Astrocyte (in vitro differentiated cells and primary cell): ENCODE measurements around the gene KCNQ5. TPM values are rescaled to one million over a fixed set of nuclear protein-coding genes. Genes with fewer than 3 reads are reported as not detected.

Source experiments
- DNase-seq: peaks from one replicate; pipeline ENCODE4 v3.0.0-alpha.2; 2010; ENCODE audit warnings: low read depth
- FAIRE-seq: peaks from 2 replicates; lab custom pipeline; 2011; peaks lifted over from hg19 to GRCh38; lab: Jason Lieb, UNC
- H2AFZ ChIP-seq: 2 replicates; pipeline ENCODE4 v1.6.0; 2012; ENCODE audit warnings: low read depth, low read length, inconsistent platforms
- H3K27ac ChIP-seq: 2 replicates; pipeline ENCODE4 v1.5.1; 2011; ENCODE audit warnings: low read depth, low read length, inconsistent platforms
- H3K27me3 ChIP-seq: 2 replicates; pipeline ENCODE4 v1.6.0; 2011; ENCODE audit warnings: low read length, inconsistent platforms; ENCODE audit not compliant: insufficient read depth
- H3K36me3 ChIP-seq: 2 replicates; pipeline ENCODE4 v1.5.1; 2011; ENCODE audit warnings: low read length, inconsistent platforms; ENCODE audit not compliant: insufficient read depth
- H3K4me1 ChIP-seq: 2 replicates; pipeline ENCODE4 v1.5.1; 2011; ENCODE audit warnings: low read length, inconsistent platforms; ENCODE audit not compliant: insufficient read depth
- H3K4me2 ChIP-seq: 2 replicates; pipeline ENCODE4 v1.6.0; 2012; ENCODE audit warnings: low read length, inconsistent platforms
- H3K4me3 ChIP-seq: 2 replicates; pipeline ENCODE4 v1.5.1; 2011; ENCODE audit warnings: low read depth, mild to moderate bottlenecking, low read length, inconsistent platforms; ENCODE audit not compliant: insufficient read depth
- H3K79me2 ChIP-seq: 2 replicates; pipeline ENCODE4 v1.6.0; 2012; ENCODE audit warnings: mild to moderate bottlenecking, low read length, inconsistent platforms; ENCODE audit not compliant: insufficient read depth
- H3K9ac ChIP-seq: 2 replicates; pipeline ENCODE4 v1.6.0; 2012; ENCODE audit warnings: mild to moderate bottlenecking, low read length, inconsistent platforms
- H3K9me3 ChIP-seq: 2 replicates; pipeline ENCODE4 v1.5.1; 2012; ENCODE audit warnings: low read depth, mild to moderate bottlenecking, low read length, inconsistent platforms; ENCODE audit not compliant: insufficient read depth
- H4K20me1 ChIP-seq: 2 replicates; pipeline ENCODE4 v1.6.0; 2012; ENCODE audit warnings: low read length, inconsistent platforms; ENCODE audit not compliant: insufficient read depth
- H3K27ac Mint-ChIP-seq: one replicate; pipeline ENCODE4 v1.8.0; 2021; ENCODE audit warnings: mild to moderate bottlenecking, mixed read lengths; ENCODE audit not compliant: unreplicated experiment
- H3K27me3 Mint-ChIP-seq: one replicate; pipeline ENCODE4 v1.8.0; 2021; ENCODE audit warnings: low read depth, mixed read lengths; ENCODE audit not compliant: unreplicated experiment
- H3K36me3 Mint-ChIP-seq: one replicate; pipeline ENCODE4 v1.8.0; 2021; ENCODE audit warnings: low read depth, mixed read lengths; ENCODE audit not compliant: unreplicated experiment
- H3K4me1 Mint-ChIP-seq: one replicate; pipeline ENCODE4 v1.8.0; 2021; ENCODE audit warnings: low read depth, mixed read lengths; ENCODE audit not compliant: unreplicated experiment
- H3K4me3 Mint-ChIP-seq: one replicate; pipeline ENCODE4 v1.8.0; 2021; ENCODE audit warnings: mild to moderate bottlenecking, moderate library complexity, mixed read lengths; ENCODE audit not compliant: unreplicated experiment
- H3K9me3 Mint-ChIP-seq: one replicate; pipeline ENCODE4 v1.8.0; 2021; ENCODE audit warnings: mild to moderate bottlenecking, mixed read lengths; ENCODE audit not compliant: unreplicated experiment
- CTCF ChIP-seq: IDR thresholded peaks from 2 replicates; pipeline ENCODE4 v1.5.1; 2011; ENCODE audit warnings: low read depth, mild to moderate bottlenecking, inconsistent platforms, low read length, moderate library complexity; ENCODE audit not compliant: insufficient read depth
- EZH2 ChIP-seq: IDR thresholded peaks from 2 replicates; pipeline ENCODE4 v1.6.1; 2012; ENCODE audit warnings: mild to moderate bottlenecking, low read length, inconsistent platforms; ENCODE audit not compliant: insufficient read depth
- total RNA-seq: library from RNA; stranded (reverse); gene quantifications from 2 replicates; pipeline ENCODE4 v1.2.1, GENCODE V29; 2021

The KCNQ5 gene
- total RNA-seq, 1 donor from 2014 or later, result 2.0 TPM

DNA sequence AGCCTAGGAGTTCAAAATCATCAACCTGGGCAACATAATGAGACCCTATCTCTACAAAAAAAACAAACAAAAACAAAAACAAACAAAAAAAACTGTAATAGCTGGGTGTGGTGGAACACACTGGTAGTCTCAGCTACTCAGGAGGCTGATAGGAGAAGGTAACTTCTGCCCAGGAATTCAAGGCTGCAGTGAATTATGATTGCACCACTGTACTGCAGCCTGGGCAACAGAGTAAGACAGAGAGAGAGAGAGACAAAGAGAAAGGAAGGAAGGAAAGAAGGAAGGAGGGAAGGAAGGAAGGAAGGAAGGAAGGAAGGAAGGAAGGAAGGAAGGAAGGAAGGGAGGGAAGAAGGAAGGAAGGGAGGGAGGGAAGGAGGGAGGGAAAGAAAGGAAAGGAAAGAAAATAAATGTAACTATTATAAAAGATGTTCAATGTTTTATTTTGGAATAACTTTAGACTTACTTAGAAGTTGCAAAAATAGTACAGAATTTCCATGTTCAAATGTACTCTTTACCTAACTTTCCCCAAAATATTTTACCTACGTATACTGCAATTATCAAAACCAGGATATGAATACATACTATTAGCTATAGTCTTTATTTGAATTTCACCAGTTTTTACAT lies 428.2 kb downstream of the KCNQ5 start:
- H3K4me3 Mint-ChIP-seq, result no peak overlapping the region
- H3K27ac Mint-ChIP-seq, result no peak overlapping the region
- no peak for DNase-seq
- Histone ChIP-seq H3K27ac (no peak overlapping the region), H2AFZ (no peak overlapping the region), H3K4me1 (no peaks in the 10 kb centered on the region), H4K20me1 (no peaks in the 10 kb centered on the region), H3K9me3 (no peaks in the 10 kb centered on the region), H3K9ac (no peak overlapping the region), H3K4me3 (no peak overlapping the region), H3K4me2 (no peak overlapping the region), H3K79me2 (no peaks in the 10 kb centered on the region), H3K36me3 (no peaks in the 10 kb centered on the region), H3K27me3 (no peaks in the 10 kb centered on the region)
- no peaks in the 10 kb centered on the region for H3K9me3 Mint-ChIP-seq
- no peak for FAIRE-seq
- H3K36me3 Mint-ChIP-seq, result no peaks in the 10 kb centered on the region
- no peak for TF ChIP-seq CTCF
- no peak for TF ChIP-seq EZH2
- H3K27me3 Mint-ChIP-seq, result peaks cover 3% of the 10 kb centered on the region
- no peaks in the 10 kb centered on the region for H3K4me1 Mint-ChIP-seq

DNA sequence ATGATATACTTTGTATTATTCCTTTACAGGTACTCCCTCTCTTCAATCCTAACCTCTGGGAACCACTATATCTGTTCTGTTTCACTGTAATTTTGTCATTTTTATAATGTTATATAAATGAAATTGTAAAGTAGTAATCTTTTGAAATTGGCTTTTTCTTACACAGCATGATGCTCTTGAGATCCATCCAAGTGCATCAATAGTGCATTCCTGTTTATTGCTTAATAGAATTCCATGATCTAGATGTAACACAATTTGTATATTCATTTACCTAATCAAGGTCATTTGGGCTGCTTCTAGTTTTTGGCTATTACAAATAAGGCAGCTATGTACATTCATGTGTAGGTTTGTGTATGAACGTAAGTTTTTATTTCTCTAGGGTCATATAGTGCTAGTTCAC lies 428.8 kb downstream of the KCNQ5 start:
- Histone ChIP-seq H3K36me3 (no peaks in the 10 kb centered on the region), H2AFZ (no peak overlapping the region), H3K4me3 (no peak overlapping the region), H3K4me1 (no peaks in the 10 kb centered on the region), H3K27me3 (no peaks in the 10 kb centered on the region), H3K9ac (no peak overlapping the region), H4K20me1 (no peaks in the 10 kb centered on the region), H3K4me2 (no peak overlapping the region), H3K9me3 (no peaks in the 10 kb centered on the region), H3K79me2 (no peaks in the 10 kb centered on the region), H3K27ac (no peak overlapping the region)
- no peaks in the 10 kb centered on the region for H3K4me1 Mint-ChIP-seq
- FAIRE-seq (no peak), DNase-seq (no peak)
- H3K4me3 Mint-ChIP-seq, result no peak overlapping the region
- TF ChIP-seq CTCF (no peak), EZH2 (no peak)
- H3K9me3 Mint-ChIP-seq, result no peaks in the 10 kb centered on the region
- H3K27ac Mint-ChIP-seq, result no peak overlapping the region
- H3K36me3 Mint-ChIP-seq, result no peaks in the 10 kb centered on the region
- H3K27me3 Mint-ChIP-seq, result peaks cover 5% of the 10 kb centered on the region

- Histone ChIP-seq H3K4me2 (no peak overlapping the region), H3K27ac (no peak overlapping the region), H3K36me3 (no peaks in the 10 kb centered on the region), H3K9ac (no peak overlapping the region), H4K20me1 (no peaks in the 10 kb centered on the region), H2AFZ (no peak overlapping the region), H3K79me2 (no peaks in the 10 kb centered on the region), H3K9me3 (no peaks in the 10 kb centered on the region), H3K4me1 (no peaks in the 10 kb centered on the region), H3K27me3 (no peaks in the 10 kb centered on the region), H3K4me3 (no peak overlapping the region)
- Mint-ChIP-seq H3K36me3 (no peaks in the 10 kb centered on the region), H3K4me3 (no peak overlapping the region), H3K27ac (no peak overlapping the region), H3K27me3 (peaks cover 5% of the 10 kb centered on the region), H3K4me1 (no peaks in the 10 kb centered on the region), H3K9me3 (no peaks in the 10 kb centered on the region)
- DNase-seq (no peak), FAIRE-seq (no peak)
- no peak for TF ChIP-seq CTCF
- no peak for TF ChIP-seq EZH2
These were observed 429.3 kb downstream of the KCNQ5 start for GRCh38 chr6:73051147-73051546.
